Natural killer cell (primary cell): ENCODE data around the gene SLC25A13. TPM values are rescaled to one million over a fixed set of nuclear protein-coding genes. Genes with fewer than 3 reads are reported as not detected.

Experiments
- ATAC-seq, 3 donors: fragments of 150-1000 bp in 2 of 3; fragments of 200-7000 bp in 1 of 3; cut with Tn5 transposase; 1 replicate in 1 of 3; 2 replicates in 2 of 3; pipeline ENCODE4 v1.10.0; 2021; ENCODE audit warnings: mild to moderate bottlenecking in 2 of 3, moderate library complexity in 2 of 3
- DNase-seq, 2 donors: peaks; one replicate each; pipeline versions ENCODE4 v3.0.0 to v3.0.0-alpha.2; 2013 to 2021; ENCODE audit warnings: mixed read lengths in 1 of 2
- H3K27ac ChIP-seq: one replicate; pipeline ENCODE4 v1.5.1; 2013; ENCODE audit warnings: mild to moderate bottlenecking, low read length
- H3K27me3 ChIP-seq: one replicate; pipeline ENCODE4 v1.6.1; 2013; ENCODE audit warnings: low read length; ENCODE audit not compliant: control insufficient read depth, insufficient read depth
- H3K36me3 ChIP-seq: one replicate; pipeline ENCODE4 v1.6.1; 2013; ENCODE audit warnings: low read length; ENCODE audit not compliant: control insufficient read depth, insufficient read depth
- H3K4me1 ChIP-seq: one replicate; pipeline ENCODE4 v1.6.1; 2013; ENCODE audit warnings: low read length; ENCODE audit not compliant: control insufficient read depth, insufficient read depth
- H3K4me3 ChIP-seq: one replicate; pipeline ENCODE4 v1.5.1; 2013; ENCODE audit warnings: low read length
- H3K9me3 ChIP-seq: one replicate; pipeline ENCODE4 v1.6.1; 2013; ENCODE audit warnings: low read length; ENCODE audit not compliant: control insufficient read depth, insufficient read depth
- H3K27ac Mint-ChIP-seq, 2 donors: one replicate each; pipeline ENCODE4 v1.8.0; 2022; ENCODE audit warnings: mild to moderate bottlenecking in 2 of 2, mixed read lengths in 2 of 2, moderate library complexity in 1 of 2
- H3K27me3 Mint-ChIP-seq, 2 donors: one replicate each; pipeline ENCODE4 v1.8.0; 2022; ENCODE audit warnings: low read depth in 2 of 2, mixed read lengths in 2 of 2
- H3K36me3 Mint-ChIP-seq: one replicate; pipeline ENCODE4 v1.8.0; 2022; ENCODE audit warnings: mixed read lengths
- H3K4me1 Mint-ChIP-seq, 2 donors: one replicate each; pipeline ENCODE4 v1.8.0; 2022; ENCODE audit warnings: mixed read lengths in 2 of 2
- H3K4me3 Mint-ChIP-seq: one replicate; pipeline ENCODE4 v1.8.0; 2022; ENCODE audit warnings: mild to moderate bottlenecking, moderate library complexity, mixed read lengths
- H3K9me3 Mint-ChIP-seq, 2 donors: one replicate each; pipeline ENCODE4 v1.8.0; 2022; ENCODE audit warnings: mixed read lengths in 2 of 2
- CTCF ChIP-seq: fragments of 200-600 bp; IDR thresholded peaks from one replicate; pipeline ENCODE4 v1.8.0; 2022; ENCODE audit warnings: antibody characterized with exemption
- WGBS: methylation state at CpG from one replicate; pipeline ENCODE4 v1.1.7; 2013; ENCODE audit warnings: missing lambda C conversion rate; ENCODE audit not compliant: insufficient coverage; 5-methylcytosine and 5-hydroxymethylcytosine counted together
- intact Hi-C: fragments of 100-400 bp; cut with micrococcal nuclease; formaldehyde crosslinking; loops from one replicate; pipeline ENCODE4 v1.14.2; 2022
- total RNA-seq, 4 donors: library from RNA; stranded (reverse); fragments of 120-200 nt in 1 of 4; gene quantifications; one replicate each; pipeline versions ENCODE4 v1.2.3 to v1.2.4, GENCODE V29; 2013 to 2022

The SLC25A13 gene
- total RNA-seq, 3 donors from 2014 or later (not counting 1 experiment from before 2014, with no cell fraction given): 16.9 to 20.8 (median 20.5) TPM

GRCh38 chr7:96253964-96254363 lies 67.9 kb downstream of the SLC25A13 start:
- ATAC-seq (no peak), DNase-seq (no peak)
- no peak overlapping the region for H3K4me3 ChIP-seq
- no peak overlapping the region for H3K4me3 Mint-ChIP-seq
- no peak overlapping the region for H3K27ac Mint-ChIP-seq
- H3K27me3 ChIP-seq: no peaks in the 10 kb centered on the region
- intact Hi-C loops: no loop called here
- H3K36me3 ChIP-seq: no peaks in the 10 kb centered on the region
- H3K27ac ChIP-seq: no peak overlapping the region
- H3K9me3 ChIP-seq: peaks cover 4% of the 10 kb centered on the region
- H3K4me1 ChIP-seq: peaks cover 3% of the 10 kb centered on the region
- WGBS: 96% methylated on average over 2 of the region's 3 CpGs
- H3K9me3 Mint-ChIP-seq: peaks cover 3 to 9% of the 10 kb centered on the region in 2 donors
- H3K27me3 Mint-ChIP-seq: no peaks in the 10 kb centered on the region
- H3K36me3 Mint-ChIP-seq: peaks cover 12% of the 10 kb centered on the region
- TF ChIP-seq CTCF: no peak
- peaks cover 8 to 14% of the 10 kb centered on the region in 2 donors for H3K4me1 Mint-ChIP-seq

GRCh38 chr7:96253441-96253840 lies 68.5 kb downstream of the SLC25A13 start:
- Mint-ChIP-seq H3K9me3 (peaks cover 3 to 9% of the 10 kb centered on the region in 2 donors), H3K4me3 (no peak overlapping the region), H3K27ac (no peak overlapping the region), H3K27me3 (no peaks in the 10 kb centered on the region), H3K36me3 (peaks cover 12% of the 10 kb centered on the region), H3K4me1 (peaks cover 8 to 14% of the 10 kb centered on the region in 2 donors)
- H3K27me3 ChIP-seq: no peaks in the 10 kb centered on the region
- DNase-seq (no peak), ATAC-seq (no peak)
- H3K4me1 ChIP-seq: peaks cover 3% of the 10 kb centered on the region
- no peak for TF ChIP-seq CTCF
- H3K27ac ChIP-seq: no peak overlapping the region
- peaks cover 4% of the 10 kb centered on the region for H3K9me3 ChIP-seq
- intact Hi-C loops: no loop called here
- 91% methylated on average over 2 of the region's 2 CpGs for WGBS
- H3K4me3 ChIP-seq: no peak overlapping the region
- H3K36me3 ChIP-seq: no peaks in the 10 kb centered on the region

- H3K9me3 ChIP-seq: peaks cover 4% of the 10 kb centered on the region
- no peaks in the 10 kb centered on the region for H3K36me3 ChIP-seq
- H3K27ac ChIP-seq: no peak overlapping the region
- H3K4me1 Mint-ChIP-seq: peaks cover 8 to 14% of the 10 kb centered on the region in 2 donors
- intact Hi-C loops: no loop called here
- WGBS: 85% methylated on average over 6 of the region's 7 CpGs
- H3K4me1 ChIP-seq: peaks cover 3% of the 10 kb centered on the region
- no peak overlapping the region for H3K4me3 ChIP-seq
- no peaks in the 10 kb centered on the region for H3K27me3 Mint-ChIP-seq
- no peak for DNase-seq
- no peak for ATAC-seq
- H3K36me3 Mint-ChIP-seq: peaks cover under 1% of the 10 kb centered on the region
- H3K4me3 Mint-ChIP-seq: no peak overlapping the region
- TF ChIP-seq CTCF: no peak
- H3K27me3 ChIP-seq: no peaks in the 10 kb centered on the region
- no peak overlapping the region for H3K27ac Mint-ChIP-seq
- H3K9me3 Mint-ChIP-seq: no peaks in the 10 kb centered on the region
These were observed 71.0 kb downstream of the SLC25A13 start for GRCh38 chr7:96250776-96251361.

GRCh38 chr7:96248405-96248804 lies 73.5 kb downstream of the SLC25A13 start:
- ATAC-seq: no peak
- H3K27me3 Mint-ChIP-seq: no peaks in the 10 kb centered on the region

More at GRCh38 chr7:96248405-96248804, 73.5 kb downstream of the SLC25A13 start:
- peaks cover 3% of the 10 kb centered on the region for H3K4me1 ChIP-seq
- Mint-ChIP-seq H3K36me3 (no peaks in the 10 kb centered on the region), H3K27ac (no peak overlapping the region), H3K4me1 (peaks cover 11 to 19% of the 10 kb centered on the region in 2 donors), H3K4me3 (no peak overlapping the region), H3K9me3 (no peaks in the 10 kb centered on the region)
- WGBS: 100% methylated on average over 2 of the region's 2 CpGs
- no peaks in the 10 kb centered on the region for H3K27me3 ChIP-seq
- no peak overlapping the region for H3K27ac ChIP-seq
- no peak for TF ChIP-seq CTCF
- no peaks in the 10 kb centered on the region for H3K9me3 ChIP-seq
- intact Hi-C loops: no loop called here
- DNase-seq: no peak
- no peak overlapping the region for H3K4me3 ChIP-seq
- no peaks in the 10 kb centered on the region for H3K36me3 ChIP-seq
